GM18909 (cell line): Measurements from ENCODE around the gene DYNC1I2.

Source experiments
- ATAC-seq: cut with Tn5 transposase; IDR thresholded peaks from one replicate; pipeline ENCODE4 v1.9.1; 2021; ENCODE audit warnings: mild to moderate bottlenecking; ENCODE audit not compliant: unreplicated experiment, poor library complexity

DYNC1I2 gene

GRCh38 chr2:171687287-171688128 lies at the start of gene DYNC1I2:
DYNC1I2 (plus strand) TSS chr2:171687469; CDS start chr2:171690156, 2,687 bp downstream.
- ATAC-seq: peak; percentile 88

- ATAC-seq: peak; percentile 10
Observed at GRCh38 chr2:171651667-171652415, 35.4 kb upstream of the DYNC1I2 start.

GRCh38 chr2:171652416-171652785 lies 34.9 kb upstream of the DYNC1I2 start:
- peak; percentile 82 for ATAC-seq

GRCh38 chr2:171655586-171655985 lies 31.7 kb upstream of the DYNC1I2 start:
- no peak for ATAC-seq

GRCh38 chr2:171667041-171667440 lies 20.2 kb upstream of the DYNC1I2 start:
- ATAC-seq: no peak

GRCh38 chr2:171668183-171668582 lies 19.1 kb upstream of the DYNC1I2 start:
- no peak for ATAC-seq

- ATAC-seq: no peak
Observed at GRCh38 chr2:171669121-171669520, 18.1 kb upstream of the DYNC1I2 start.

GRCh38 chr2:171670655-171671054 lies 16.6 kb upstream of the DYNC1I2 start:
- no peak for ATAC-seq

GRCh38 chr2:171671867-171672266 lies 15.4 kb upstream of the DYNC1I2 start:
- ATAC-seq: no peak

- ATAC-seq: no peak
Observed at GRCh38 chr2:171673905-171674304, 13.4 kb upstream of the DYNC1I2 start.

GRCh38 chr2:171675810-171676345 lies 11.4 kb upstream of the DYNC1I2 start:
- ATAC-seq: no peak

- no peak for ATAC-seq
Observed at GRCh38 chr2:171678619-171679018, 8.7 kb upstream of the DYNC1I2 start.

GRCh38 chr2:171688129-171688465 lies 828 bp downstream of the DYNC1I2 start:
- ATAC-seq: peak; percentile 20

GRCh38 chr2:171692331-171692730 lies 5.1 kb downstream of the DYNC1I2 start:
- no peak for ATAC-seq

- ATAC-seq: no peak
Observed at GRCh38 chr2:171702781-171703556, 15.7 kb downstream of the DYNC1I2 start.

GRCh38 chr2:171703574-171704347 lies 16.5 kb downstream of the DYNC1I2 start:
- ATAC-seq: no peak

- no peak for ATAC-seq
Observed at GRCh38 chr2:171706152-171706803, 19.0 kb downstream of the DYNC1I2 start.

GRCh38 chr2:171707752-171708151 lies 20.5 kb downstream of the DYNC1I2 start:
- no peak for ATAC-seq

GRCh38 chr2:171709011-171709685 lies 21.9 kb downstream of the DYNC1I2 start:
- ATAC-seq: no peak
